HEK293 (cell line): ENCODE data around the gene CCDC175.

Experiments used
- FEZF1 ChIP-seq: fragments of 450-650 bp; formaldehyde crosslinking; IDR thresholded peaks from 2 replicates; pipeline ENCODE4 v1.5.1; 2016; ENCODE audit warnings: missing biosample characterization, missing genetic modification characterization
- INSM2 ChIP-seq: fragments of 450-650 bp; formaldehyde crosslinking; IDR thresholded peaks from 2 replicates; pipeline ENCODE4 v1.5.1; 2016; ENCODE audit warnings: missing biosample characterization, missing genetic modification characterization
- KLF7 ChIP-seq: fragments of 450-650 bp; formaldehyde crosslinking; IDR thresholded peaks from 2 replicates; pipeline ENCODE4 v1.5.1; 2016; ENCODE audit warnings: missing biosample characterization, missing genetic modification characterization, borderline replicate concordance
- PRDM4 ChIP-seq: fragments of 450-650 bp; formaldehyde crosslinking; IDR thresholded peaks from 2 replicates; pipeline ENCODE4 v1.5.1; 2017; ENCODE audit warnings: missing biosample characterization, missing genetic modification characterization
- ZFP69B ChIP-seq: fragments of 450-650 bp; formaldehyde crosslinking; IDR thresholded peaks from 2 replicates; pipeline ENCODE4 v1.5.1; 2016; ENCODE audit warnings: missing biosample characterization, missing genetic modification characterization
- ZNF121 ChIP-seq: fragments of 450-650 bp; formaldehyde crosslinking; IDR thresholded peaks from 2 replicates; pipeline ENCODE4 v1.5.1; 2016; ENCODE audit warnings: missing biosample characterization, missing genetic modification characterization
- ZNF140 ChIP-seq: fragments of 450-650 bp; formaldehyde crosslinking; IDR thresholded peaks from 2 replicates; pipeline ENCODE4 v1.5.1; 2016; ENCODE audit warnings: missing biosample characterization, missing genetic modification characterization
- ZNF169 ChIP-seq: fragments of 450-650 bp; formaldehyde crosslinking; IDR thresholded peaks from 2 replicates; pipeline ENCODE4 v1.5.1; 2016; ENCODE audit warnings: missing biosample characterization, missing genetic modification characterization
- ZNF174 ChIP-seq: fragments of 450-650 bp; formaldehyde crosslinking; IDR thresholded peaks from 2 replicates; pipeline ENCODE4 v1.5.0; 2017; ENCODE audit warnings: missing biosample characterization, mild to moderate bottlenecking, missing genetic modification characterization
- ZNF24 ChIP-seq: fragments of 450-650 bp; formaldehyde crosslinking; IDR thresholded peaks from 2 replicates; pipeline ENCODE4 v1.5.1; 2016; ENCODE audit warnings: missing biosample characterization, missing genetic modification characterization
- ZNF266 ChIP-seq: fragments of 450-650 bp; formaldehyde crosslinking; IDR thresholded peaks from 2 replicates; pipeline ENCODE4 v1.5.1; 2016; ENCODE audit warnings: missing biosample characterization, missing genetic modification characterization, low read depth
- ZNF280D ChIP-seq: fragments of 450-650 bp; formaldehyde crosslinking; IDR thresholded peaks from 2 replicates; pipeline ENCODE4 v1.5.1; 2016; ENCODE audit warnings: missing biosample characterization, missing genetic modification characterization
- ZNF324 ChIP-seq: fragments of 450-650 bp; formaldehyde crosslinking; IDR thresholded peaks from 2 replicates; pipeline ENCODE4 v1.5.1; 2016; ENCODE audit warnings: missing biosample characterization, missing genetic modification characterization
- ZNF510 ChIP-seq: fragments of 450-650 bp; formaldehyde crosslinking; IDR thresholded peaks from 2 replicates; pipeline ENCODE4 v1.5.1; 2018; ENCODE audit warnings: mild to moderate bottlenecking, missing genetic modification characterization, missing biosample characterization; ENCODE audit not compliant: insufficient replicate concordance
- ZNF600 ChIP-seq: fragments of 450-650 bp; formaldehyde crosslinking; IDR thresholded peaks from 2 replicates; pipeline ENCODE4 v1.5.1; 2016; ENCODE audit warnings: missing biosample characterization, missing genetic modification characterization
- ZNF768 ChIP-seq: fragments of 450-650 bp; formaldehyde crosslinking; IDR thresholded peaks from 2 replicates; pipeline ENCODE4 v1.5.1; 2018; ENCODE audit warnings: missing biosample characterization, mild to moderate bottlenecking, missing genetic modification characterization
- ZXDB ChIP-seq: fragments of 450-650 bp; formaldehyde crosslinking; IDR thresholded peaks from 2 replicates; pipeline ENCODE4 v1.5.1; 2016; ENCODE audit warnings: missing biosample characterization, missing genetic modification characterization
- TF ChIP-seq, protein P1 (sequence below): fragments of 450-650 bp; formaldehyde crosslinking; IDR thresholded peaks from 2 replicates; pipeline ENCODE4 v1.5.1; 2016; ENCODE audit warnings: missing biosample characterization, missing genetic modification characterization
- TF ChIP-seq, protein P2 (sequence below): fragments of 450-650 bp; formaldehyde crosslinking; IDR thresholded peaks from 2 replicates; pipeline ENCODE4 v1.5.1; 2016; ENCODE audit warnings: missing biosample characterization, missing genetic modification characterization

CCDC175 gene

GRCh38 chr14:59564366-59564765 is 12.2 kb downstream of the CCDC175 start (continued):
- TF ChIP-seq FEZF1 (no peak), ZNF169 (no peak), ZFP69B (tag by site-specific recombination) (0 out of 2 replicates have a peak, but pooled peaks have one; percentile 45), ZNF140 (tag by site-specific recombination) (no peak), ZNF768 (no peak), ZNF24 (tag by site-specific recombination) (no peak), ZNF324 (tag by site-specific recombination) (no peak), ZNF121 (tag by site-specific recombination) (no peak), KLF7 (tag by site-specific recombination) (no peak), ZNF280D (tag by site-specific recombination) (no peak), ZNF266 (tag by site-specific recombination) (no peak), PRDM4 (tag by site-specific recombination) (no peak), ZNF600 (tag by site-specific recombination) (0 out of 2 replicates have a peak, but pooled peaks have one; percentile 37), ZXDB (tag by site-specific recombination) (no peak), ZNF174 (tag by site-specific recombination) (no peak), INSM2 (tag by site-specific recombination) (no peak), ZNF510 (tag by site-specific recombination) (no peak)
- TF ChIP-seq, protein P1, sequence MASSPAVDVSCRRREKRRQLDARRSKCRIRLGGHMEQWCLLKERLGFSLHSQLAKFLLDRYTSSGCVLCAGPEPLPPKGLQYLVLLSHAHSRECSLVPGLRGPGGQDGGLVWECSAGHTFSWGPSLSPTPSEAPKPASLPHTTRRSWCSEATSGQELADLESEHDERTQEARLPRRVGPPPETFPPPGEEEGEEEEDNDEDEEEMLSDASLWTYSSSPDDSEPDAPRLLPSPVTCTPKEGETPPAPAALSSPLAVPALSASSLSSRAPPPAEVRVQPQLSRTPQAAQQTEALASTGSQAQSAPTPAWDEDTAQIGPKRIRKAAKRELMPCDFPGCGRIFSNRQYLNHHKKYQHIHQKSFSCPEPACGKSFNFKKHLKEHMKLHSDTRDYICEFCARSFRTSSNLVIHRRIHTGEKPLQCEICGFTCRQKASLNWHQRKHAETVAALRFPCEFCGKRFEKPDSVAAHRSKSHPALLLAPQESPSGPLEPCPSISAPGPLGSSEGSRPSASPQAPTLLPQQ (tag by site-specific recombination), result peak; percentile 63
- TF ChIP-seq, protein P2, sequence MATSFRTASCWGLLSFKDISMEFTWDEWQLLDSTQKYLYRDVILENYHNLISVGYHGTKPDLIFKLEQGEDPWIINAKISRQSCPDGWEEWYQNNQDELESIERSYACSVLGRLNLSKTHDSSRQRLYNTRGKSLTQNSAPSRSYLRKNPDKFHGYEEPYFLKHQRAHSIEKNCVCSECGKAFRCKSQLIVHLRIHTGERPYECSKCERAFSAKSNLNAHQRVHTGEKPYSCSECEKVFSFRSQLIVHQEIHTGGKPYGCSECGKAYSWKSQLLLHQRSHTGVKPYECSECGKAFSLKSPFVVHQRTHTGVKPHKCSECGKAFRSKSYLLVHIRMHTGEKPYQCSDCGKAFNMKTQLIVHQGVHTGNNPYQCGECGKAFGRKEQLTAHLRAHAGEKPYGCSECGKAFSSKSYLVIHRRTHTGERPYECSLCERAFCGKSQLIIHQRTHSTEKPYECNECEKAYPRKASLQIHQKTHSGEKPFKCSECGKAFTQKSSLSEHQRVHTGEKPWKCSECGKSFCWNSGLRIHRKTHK (tag by site-specific recombination), result no peak
